Uterus (tissue), 4 donors: ENCODE results near the gene NELL1. TPM values are rescaled to one million over a fixed set of nuclear protein-coding genes. Genes with fewer than 3 reads are reported as not detected.

Source experiments
- DNase-seq, 2 donors: peaks; one replicate each; pipeline ENCODE4 v3.0.0-alpha.2; 2019 to 2020
- H3K27ac ChIP-seq, 2 donors: fragments of 200-600 bp; sonication (generic); 1 replicate in 1 of 2; 2 replicates in 1 of 2; pipeline ENCODE4 v1.5.1; 2016 to 2018
- H3K27me3 ChIP-seq, 2 donors: fragments of 200-600 bp; sonication (generic); one replicate each; pipeline ENCODE4 v1.5.1; 2018 to 2019; ENCODE audit warnings: control low read depth in 1 of 2
- H3K36me3 ChIP-seq, 2 donors: fragments of 200-600 bp; sonication (generic); one replicate each; pipeline ENCODE4 v1.5.1; 2019; ENCODE audit warnings: control low read depth in 1 of 2
- H3K4me1 ChIP-seq, 2 donors: fragments of 200-600 bp; sonication (generic); one replicate each; pipeline ENCODE4 v1.5.1; 2018 to 2019; ENCODE audit warnings: control low read depth in 1 of 2
- H3K4me3 ChIP-seq, 2 donors: fragments of 200-600 bp; sonication (generic); 1 replicate in 1 of 2; 2 replicates in 1 of 2; pipeline ENCODE4 v1.5.1; 2018 to 2019; ENCODE audit warnings: mild to moderate bottlenecking in 1 of 2
- H3K9me3 ChIP-seq, 2 donors: fragments of 200-600 bp; sonication (generic); one replicate each; pipeline ENCODE4 v1.5.1; 2019; ENCODE audit warnings: control low read depth in 1 of 2
- CTCF ChIP-seq, 4 experiments: fragments of 200-600 bp in 2 of 4; fragments of 450-650 bp in 2 of 4; sonication (generic) in 2 of 4; IDR thresholded peaks; one replicate each; pipeline ENCODE4 v1.5.1; 2016 to 2019; ENCODE audit warnings: antibody characterized with exemption in 4 of 4, mild to moderate bottlenecking in 2 of 4, moderate library complexity in 1 of 4
- POLR2A ChIP-seq, 2 donors: fragments of 450-650 bp; IDR thresholded peaks; one replicate each; pipeline ENCODE4 v1.6.1; 2016; ENCODE audit warnings: antibody characterized with exemption in 2 of 2, mild to moderate bottlenecking in 1 of 2, moderate library complexity in 1 of 2
- intact Hi-C: fragments of 100-400 bp; cut with DNase I; formaldehyde crosslinking; loops from one replicate; pipeline ENCODE4 v1.15.1; 2023; ENCODE audit warnings: low total_unique reads
- total RNA-seq, 4 donors: library from RNA; depleted of rRNA in 3 of 4; stranded (reverse); fragments of >200 nt in 3 of 4; gene quantifications; one replicate each; pipeline versions ENCODE4 v1.1.0 to v1.2.4, GENCODE V29; 2014 to 2023
- donor health status: DM: yes; HTN: yes; CAD: no.

Gene NELL1
- total RNA-seq, 4 donors from 2014 or later: 0.34 to 25.1 TPM; not detected in 2

- no peak overlapping the region for H3K27ac ChIP-seq
- no peaks in the 10 kb centered on the region for H3K4me1 ChIP-seq
- no peak overlapping the region for H3K4me3 ChIP-seq
- H3K27me3 ChIP-seq: no peaks in the 10 kb centered on the region
- TF ChIP-seq POLR2A (IDR thresholded peaks at IDR 0.05) (no peak), CTCF (IDR thresholded peaks at IDR 0.05) (no peak)
- intact Hi-C loops: no loop called here
- DNase-seq: no peak
- no peaks in the 10 kb centered on the region for H3K36me3 ChIP-seq
- no peaks in the 10 kb centered on the region for H3K9me3 ChIP-seq
Measured at GRCh38 chr11:20661850-20662249, 7.5 kb upstream of the NELL1 start.

- H3K9me3 ChIP-seq: no peaks in the 10 kb centered on the region
- no peaks in the 10 kb centered on the region for H3K4me1 ChIP-seq
- no peak overlapping the region for H3K27ac ChIP-seq
- H3K4me3 ChIP-seq: no peak overlapping the region
- H3K36me3 ChIP-seq: no peaks in the 10 kb centered on the region
- H3K27me3 ChIP-seq: peaks cover 0 to 10% of the 10 kb centered on the region in 2 donors
- intact Hi-C loops: no loop called here
- TF ChIP-seq CTCF (IDR thresholded peaks at IDR 0.05) (no peak), POLR2A (IDR thresholded peaks at IDR 0.05) (no peak)
- no peak for DNase-seq
Measured at GRCh38 chr11:20668131-20668809, 1.1 kb upstream of the NELL1 start.

- intact Hi-C loops: no loop called here
- Histone ChIP-seq H3K36me3 (no peaks in the 10 kb centered on the region), H3K27ac (no peak overlapping the region), H3K27me3 (peaks cover 0 to 10% of the 10 kb centered on the region in 2 donors), H3K4me1 (no peaks in the 10 kb centered on the region), H3K9me3 (no peaks in the 10 kb centered on the region), H3K4me3 (no peak overlapping the region)
- TF ChIP-seq CTCF (IDR thresholded peaks at IDR 0.05): no peak
- no peak for DNase-seq
Measured at GRCh38 chr11:20669820-20670684, 666 bp downstream of the NELL1 start.

GRCh38 chr11:20670932-20671403, 1.6 kb downstream of the NELL1 start:
- peaks cover 0 to 10% of the 10 kb centered on the region in 2 donors for H3K27me3 ChIP-seq
- H3K4me1 ChIP-seq: no peaks in the 10 kb centered on the region
- TF ChIP-seq CTCF (IDR thresholded peaks at IDR 0.05): no peak
- no peak for TF ChIP-seq POLR2A (IDR thresholded peaks at IDR 0.05)
- H3K36me3 ChIP-seq: no peaks in the 10 kb centered on the region
- no peaks in the 10 kb centered on the region for H3K9me3 ChIP-seq
- no peak overlapping the region for H3K27ac ChIP-seq
- H3K4me3 ChIP-seq: no peak overlapping the region
- DNase-seq: no peak
- intact Hi-C loops: no loop called here
